Inflammatory macrophage treated with lipopolysaccharide for 1 hour (primary cell): Measurements from ENCODE around the gene ZNF25.
A peak's percentile ranks its signal among the peaks of the same experiment; 100 is the strongest.
"Not testable (repeated sequence)": the region's sequence is repeated elsewhere in the genome, so short reads cannot be mapped to it uniquely, and the experiment has no call there.

Experiments used
- DNase-seq, 2 donors: peaks; one replicate each; pipeline ENCODE4 v3.0.0-alpha.2; 2020 to 2022

ZNF25 gene

GRCh38 chr10:37976091-37976879, at the start of gene ZNF25:
TSS of gene ZNF25 (minus strand) at chr10:37976647. CDS start at chr10:37971722, 4,925 bp downstream.
- peak; percentile 97 to 99 for DNase-seq

- DNase-seq, result peak; percentile 16 to 19
These were observed 48.8 kb upstream of the ZNF25 start for GRCh38 chr10:38025283-38025682.

GRCh38 chr10:38019124-38019523, 42.7 kb upstream of the ZNF25 start:
- not testable (repeated sequence) for DNase-seq

DNA sequence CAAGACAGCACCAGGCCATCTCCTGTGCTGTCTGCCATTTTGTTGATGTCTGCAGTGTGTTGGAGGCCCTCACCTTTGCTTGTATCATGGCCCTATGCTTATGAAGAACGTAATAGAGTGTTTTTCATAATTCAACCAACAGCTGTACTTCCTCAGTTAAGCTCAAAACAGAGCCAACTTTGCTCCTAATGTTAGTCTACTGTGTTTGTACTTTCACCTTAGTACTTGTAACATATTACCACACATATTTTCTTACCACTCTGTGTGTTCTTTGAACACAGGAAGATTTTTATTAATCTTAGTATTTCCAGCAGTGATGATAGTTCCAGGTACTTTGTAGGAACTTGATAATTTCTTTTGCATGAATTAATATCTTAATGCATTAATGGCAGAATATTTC, 39.9 kb upstream of the ZNF25 start:
- DNase-seq, result no peak

- peak; percentile 94 to 100 for DNase-seq
These were observed 33.9 kb upstream of the ZNF25 start, which contains the start of gene ZNF33A for GRCh38 chr10:38010119-38010903. TSS of gene ZNF33A (plus strand) at chr10:38010675. CDS start at chr10:38012342, 1,667 bp downstream.

GRCh38 chr10:38007991-38008390, 31.5 kb upstream of the ZNF25 start:
- peak; percentile 22 to 59 for DNase-seq

DNA sequence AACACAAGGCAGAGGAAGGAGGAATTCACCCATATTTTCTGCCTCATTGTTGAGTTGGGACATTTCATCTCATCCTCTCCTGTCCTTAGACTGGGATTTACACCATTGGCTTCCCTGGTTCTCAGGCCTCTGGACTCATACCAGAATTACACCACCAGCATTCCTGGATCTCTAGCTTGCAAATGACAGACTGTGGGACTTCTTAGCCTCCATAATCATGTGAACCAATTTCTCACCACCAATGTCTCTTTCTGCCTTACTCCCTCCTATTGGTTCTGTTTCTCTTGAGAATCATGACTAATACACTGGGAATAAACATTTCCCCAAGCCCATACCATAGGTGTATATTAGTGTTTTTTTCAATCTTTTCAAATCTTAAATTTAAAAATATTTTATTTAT, 31.1 kb upstream of the ZNF25 start:
- peak in 1 of 2 donors; percentile 65 for DNase-seq

GRCh38 chr10:38003588-38003987, 27.1 kb upstream of the ZNF25 start:
- DNase-seq, result no peak

- no peak for DNase-seq
These were observed 26.6 kb upstream of the ZNF25 start for GRCh38 chr10:38003026-38003425.

GRCh38 chr10:38000474-38000873, 24.0 kb upstream of the ZNF25 start:
- not testable (repeated sequence) for DNase-seq

GRCh38 chr10:37998920-37999319, 22.5 kb upstream of the ZNF25 start:
- DNase-seq, result not testable (repeated sequence)

DNA sequence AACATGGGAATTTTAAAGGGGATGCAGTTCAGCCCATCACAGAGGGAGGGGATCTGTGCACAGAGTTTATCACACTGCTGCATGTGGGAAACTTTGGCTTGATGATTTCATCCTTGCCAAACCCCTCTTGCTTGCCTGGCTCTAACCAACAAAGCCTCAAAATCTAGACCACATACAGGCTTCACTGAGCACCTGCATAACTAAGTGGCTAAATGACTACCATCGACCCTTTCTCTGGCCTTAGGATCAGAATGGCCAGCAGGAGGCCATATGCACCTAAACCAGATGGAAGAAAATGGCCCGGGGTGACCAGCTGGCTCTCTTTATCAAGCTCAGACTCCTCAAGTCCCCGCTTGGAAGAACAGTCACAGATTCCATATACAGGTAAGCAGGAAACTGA, 15.6 kb upstream of the ZNF25 start:
- no peak for DNase-seq

DNA sequence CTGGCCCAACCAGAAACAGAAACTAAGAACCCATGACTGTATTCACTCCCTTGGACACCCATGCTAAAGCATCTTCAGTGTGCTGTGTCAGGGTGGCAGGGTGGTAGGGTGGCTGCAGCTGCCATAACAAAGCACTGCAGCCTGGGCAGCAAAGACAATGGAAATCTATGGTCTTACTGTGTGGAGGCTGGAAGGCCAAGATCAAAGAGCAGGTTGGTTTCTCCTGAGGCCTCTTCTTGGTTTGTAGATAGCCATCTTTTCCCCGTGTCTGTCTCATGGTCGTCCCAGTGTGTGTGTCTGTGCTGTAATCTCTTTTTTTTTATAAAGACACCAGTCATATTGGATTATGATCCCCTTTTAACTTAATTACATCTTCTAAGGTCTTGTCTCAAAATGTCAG, 15.2 kb upstream of the ZNF25 start:
- no peak for DNase-seq

- no peak for DNase-seq
These were observed 395 bp upstream of the ZNF25 start for GRCh38 chr10:37976880-37977203.

DNA sequence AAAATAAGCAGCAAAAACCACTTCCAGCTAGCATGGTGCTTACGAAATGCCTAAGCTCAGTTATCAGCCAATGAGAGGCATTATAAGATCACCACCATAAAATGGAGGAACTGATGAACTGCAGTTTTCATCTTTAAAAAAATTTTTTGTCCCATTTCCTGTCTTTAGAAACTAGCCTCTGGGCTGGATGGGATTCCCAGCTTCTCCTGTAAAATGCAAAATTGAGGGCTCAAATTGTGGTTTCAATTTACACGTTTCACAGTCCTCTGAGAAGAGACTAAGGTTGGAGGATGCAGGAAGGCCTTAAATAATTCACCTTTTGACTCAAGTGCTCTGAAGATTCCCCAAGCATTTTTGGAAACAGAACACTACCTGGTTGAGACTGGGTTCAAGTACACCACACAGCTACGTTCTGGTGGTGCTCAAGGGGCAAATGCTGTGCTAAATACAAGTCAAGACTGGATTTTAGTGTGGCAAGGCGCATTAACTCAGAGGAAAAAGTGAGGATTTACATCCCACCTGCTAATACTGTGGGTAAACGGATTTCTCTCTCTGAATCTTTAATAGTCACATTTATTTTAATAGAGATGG, 951 bp downstream of the ZNF25 start:
- peak; percentile 35 for DNase-seq

DNA sequence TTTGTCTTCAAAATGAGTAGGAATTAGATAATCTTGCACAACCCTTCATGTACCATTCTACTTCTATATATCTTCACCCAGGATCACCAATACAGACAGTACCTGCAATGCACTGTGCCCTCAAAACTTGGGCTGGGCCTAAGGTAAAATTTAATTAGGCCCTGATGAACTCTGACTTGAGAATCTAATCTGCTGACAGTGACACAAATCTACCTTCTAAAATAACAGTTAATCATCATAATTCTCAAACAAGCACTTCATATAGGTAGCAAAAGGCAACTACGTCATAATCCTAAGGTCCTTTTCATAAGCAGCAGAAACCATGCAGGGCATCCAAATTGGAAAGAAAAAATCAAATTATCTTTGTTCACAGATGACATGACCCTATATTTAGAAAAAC, 4.1 kb downstream of the ZNF25 start:
- no peak for DNase-seq

DNA sequence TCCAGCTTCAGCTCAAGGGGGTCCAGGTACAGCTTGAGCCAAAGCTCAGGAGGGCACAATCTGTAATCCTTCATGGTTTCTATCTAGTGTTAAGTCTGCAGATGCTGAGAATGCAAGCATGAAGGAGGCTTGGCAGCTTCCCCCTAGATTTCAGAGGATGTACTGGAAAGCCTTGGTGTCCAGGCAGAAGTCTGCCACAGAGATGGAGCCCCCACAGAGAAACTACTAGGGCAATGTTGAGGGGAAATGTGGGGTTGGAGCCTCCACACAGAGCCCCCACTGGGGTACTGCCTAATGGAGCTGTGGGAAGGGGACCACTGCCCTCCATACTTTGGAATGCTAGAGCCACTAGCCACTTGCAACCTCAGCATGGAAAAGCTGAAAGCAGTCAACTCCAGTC, 11.4 kb downstream of the ZNF25 start:
- no peak for DNase-seq

GRCh38 chr10:37960591-37961137, 15.8 kb downstream of the ZNF25 start:
- no peak for DNase-seq

GRCh38 chr10:37957841-37958240, 18.6 kb downstream of the ZNF25 start:
- DNase-seq, result no peak

DNA sequence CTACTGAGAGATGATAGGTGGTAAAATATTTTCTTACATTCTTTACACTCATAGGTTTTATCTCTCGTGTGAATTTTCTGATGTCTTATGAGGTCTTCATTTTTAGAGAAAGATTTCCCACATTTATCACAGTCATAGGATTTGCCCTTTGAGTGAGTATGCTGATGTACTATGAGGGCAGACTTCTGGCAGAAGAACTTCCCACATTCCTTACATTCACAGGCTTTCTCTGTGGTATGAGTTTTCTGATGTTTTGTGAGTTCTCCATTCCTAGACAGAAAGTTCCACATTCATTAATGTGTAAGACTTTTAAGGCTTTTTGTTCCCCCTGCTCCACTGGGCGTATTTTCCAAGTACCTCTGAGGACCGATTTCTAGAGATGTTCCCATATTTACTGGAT, 23.5 kb downstream of the ZNF25 start:
- no peak for DNase-seq

GRCh38 chr10:37952043-37952755, 24.2 kb downstream of the ZNF25 start:
- no peak for DNase-seq

DNA sequence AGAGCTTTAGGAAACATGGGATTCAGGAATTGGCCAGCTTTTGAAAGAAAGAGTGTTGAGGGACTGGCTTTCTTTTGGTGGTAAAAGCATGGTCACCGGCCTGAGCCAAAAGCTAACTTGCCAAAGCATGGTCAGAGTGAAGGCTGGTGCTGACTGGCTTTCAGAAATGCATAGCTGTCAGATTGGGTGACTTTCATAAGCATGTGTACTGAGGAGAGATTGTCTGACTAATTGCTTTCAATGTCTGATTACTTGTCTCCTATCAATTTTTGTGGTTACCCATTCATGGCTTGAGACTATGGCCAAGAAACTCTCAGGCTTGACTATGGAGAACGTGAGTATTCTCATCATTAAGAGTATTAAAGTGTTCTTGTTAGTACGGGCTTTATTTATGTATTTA, 28.2 kb downstream of the ZNF25 start:
- DNase-seq, result no peak

GRCh38 chr10:37947526-37947925, 28.9 kb downstream of the ZNF25 start:
- no peak for DNase-seq
